ENCODE data around the gene RIC3.

DNA sequence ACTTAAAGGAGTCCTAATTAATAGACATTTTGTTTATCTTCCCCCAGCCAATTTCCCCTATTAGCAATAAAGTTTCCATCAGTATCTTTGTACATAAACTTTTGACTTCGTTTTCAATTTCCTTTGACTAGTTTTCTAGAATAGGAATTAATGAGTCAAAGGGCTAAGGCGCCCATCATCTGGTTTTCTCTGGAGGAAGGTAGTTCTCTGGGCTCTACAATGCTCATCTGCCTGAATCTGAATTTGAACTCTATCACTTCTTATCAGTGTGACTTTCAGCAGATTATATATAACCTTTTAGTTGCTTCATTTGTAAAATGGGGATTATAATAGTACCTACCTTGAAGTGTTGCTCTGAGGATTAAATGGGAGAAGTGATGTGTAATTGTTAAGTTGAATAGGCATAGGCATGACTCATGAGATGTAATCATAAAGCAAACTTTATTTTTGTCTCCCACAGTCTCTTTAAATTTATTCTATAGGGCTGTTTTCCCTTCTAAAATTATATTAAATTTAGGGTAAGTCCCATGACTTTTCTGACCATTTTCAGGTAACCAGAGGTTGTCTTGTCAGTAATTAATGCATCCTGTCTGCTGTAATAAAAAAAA is 93.6 kb downstream of the RIC3 start:
- TF ChIP-seq CTCF (conservative IDR thresholded peaks at IDR 0.05 in 1 of 2, IDR thresholded peaks at IDR 0.05 in 1 of 2; ENCODE audit: low read depth in 1 of 2, low read length in 2 of 2) (no peak), EZH2 (IDR thresholded peaks at IDR 0.05; ENCODE audit: low read length, missing control alignments) (no peak)
